Daoy (cell line): Measurements from ENCODE around the gene ATP4A. TPM values are rescaled to one million over a fixed set of nuclear protein-coding genes. Genes with fewer than 3 reads are reported as not detected.
A peak's percentile ranks its signal among the peaks of the same experiment; 100 is the strongest.

Experiments used
- DNase-seq: peaks from one replicate; pipeline ENCODE4 v3.0.0-alpha.2; 2015; ENCODE audit warnings: low read depth
- total RNA-seq: library from RNA; depleted of rRNA; stranded (reverse); fragments of >200 nt; shearing (Covaris generic); gene quantifications from 2 replicates; pipeline ENCODE4 v1.2.3, GENCODE V29; 2014

Gene ATP4A
- total RNA-seq, 1 experiment from 2014 or later, result not detected

DNA sequence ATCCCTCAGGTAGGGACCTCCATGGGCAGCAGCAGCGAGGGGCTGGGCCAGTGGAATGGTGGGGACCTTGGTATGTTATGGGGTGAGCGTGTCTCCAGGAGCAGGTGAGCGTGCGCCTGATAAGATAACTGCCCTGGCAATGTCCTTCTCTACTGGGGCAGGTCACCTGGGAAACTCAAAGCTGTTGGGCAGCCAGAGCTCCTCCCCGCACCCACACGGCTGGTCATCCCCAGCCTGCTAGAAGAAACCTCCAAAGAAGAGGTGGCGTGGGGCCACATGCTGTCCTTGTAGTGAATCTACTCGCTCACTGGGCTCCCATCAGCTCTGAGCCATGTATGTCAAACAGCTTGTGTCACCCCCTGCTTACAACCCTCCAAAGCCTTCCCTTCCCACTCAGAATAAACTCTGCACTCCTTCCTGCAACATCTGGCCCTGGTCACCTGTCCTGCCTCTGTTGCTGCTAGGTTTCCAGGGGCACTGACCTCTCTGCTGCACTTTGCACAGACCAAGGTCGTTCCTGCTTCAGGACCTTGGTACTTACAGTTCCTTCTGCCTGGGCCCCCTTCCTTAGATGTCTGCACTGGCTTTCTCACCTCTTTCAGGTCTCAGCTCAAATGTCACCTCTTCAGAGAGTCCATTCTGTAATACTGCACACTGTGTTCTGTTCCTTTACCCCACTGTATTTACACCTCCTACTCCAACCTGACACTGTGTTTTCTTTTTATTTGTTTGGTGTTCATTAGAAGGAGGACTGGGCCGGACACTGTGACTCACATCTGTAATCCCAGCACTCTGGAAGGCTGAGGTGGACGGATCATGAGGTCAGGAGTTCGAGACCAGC is 1.8 kb upstream of the ATP4A start:
- no peak for DNase-seq

DNA sequence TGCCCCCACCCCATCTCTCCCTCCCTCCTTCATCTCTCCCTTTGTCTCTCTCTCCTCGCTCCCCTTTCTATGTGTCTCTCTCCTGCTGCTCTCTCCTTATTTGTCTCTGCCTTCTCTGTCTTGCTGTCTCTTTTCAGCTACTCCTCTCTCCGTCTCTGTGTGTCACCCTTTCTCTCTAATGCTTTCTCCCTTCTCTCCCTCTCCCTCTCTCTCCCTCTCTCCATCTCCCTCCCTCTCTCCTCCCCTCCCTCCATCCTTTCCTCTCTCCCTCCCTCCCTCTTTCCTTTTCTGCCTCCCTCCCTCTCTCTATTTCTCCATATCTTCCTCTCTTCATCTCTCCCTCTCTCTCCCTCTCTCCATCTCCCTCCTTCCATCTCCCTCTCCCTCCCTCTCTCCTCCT is 682 bp downstream of the ATP4A start:
- DNase-seq, result no peak

DNA sequence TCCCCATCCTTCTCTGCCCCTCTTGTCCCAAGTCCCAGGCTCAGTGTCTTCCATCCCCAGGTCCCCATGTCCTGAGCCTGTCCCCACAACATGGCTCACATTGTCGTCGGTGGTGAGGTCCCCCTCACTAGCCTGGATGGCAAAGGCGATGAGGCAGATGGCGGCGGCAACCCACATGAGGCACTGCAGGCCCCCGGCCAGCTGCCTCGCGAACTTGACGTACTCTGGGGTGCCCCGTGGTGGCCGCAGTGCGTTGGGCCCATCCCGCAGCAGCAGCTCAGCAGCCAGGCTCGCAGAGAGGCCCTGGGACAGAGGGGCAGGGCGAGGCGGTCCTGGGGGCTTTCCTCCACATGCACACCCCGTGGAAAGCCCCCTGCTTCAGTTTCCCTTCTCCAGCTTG is 1.1 kb downstream of the ATP4A start:
- DNase-seq, result no peak

DNA sequence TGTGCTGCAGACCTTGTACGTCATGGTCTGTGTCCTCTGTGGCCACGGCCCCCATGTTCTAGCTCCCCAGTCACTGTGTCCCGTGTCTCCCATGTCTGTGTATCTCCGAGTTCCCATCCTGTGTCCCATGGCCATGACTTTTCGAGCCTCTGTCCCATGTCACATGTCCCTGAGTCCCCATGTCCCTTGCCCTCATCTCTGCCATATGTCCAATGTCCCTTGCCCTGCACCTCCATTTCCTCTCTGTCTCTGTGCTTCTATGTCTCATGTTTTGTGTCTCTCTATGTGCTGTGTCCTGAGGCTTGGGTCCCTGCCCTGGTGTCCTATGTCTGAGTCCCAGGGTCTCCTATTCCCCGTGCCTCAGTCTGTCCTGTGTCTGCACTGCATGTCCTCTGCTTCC is 2.0 kb downstream of the ATP4A start:
- no peak for DNase-seq

DNA sequence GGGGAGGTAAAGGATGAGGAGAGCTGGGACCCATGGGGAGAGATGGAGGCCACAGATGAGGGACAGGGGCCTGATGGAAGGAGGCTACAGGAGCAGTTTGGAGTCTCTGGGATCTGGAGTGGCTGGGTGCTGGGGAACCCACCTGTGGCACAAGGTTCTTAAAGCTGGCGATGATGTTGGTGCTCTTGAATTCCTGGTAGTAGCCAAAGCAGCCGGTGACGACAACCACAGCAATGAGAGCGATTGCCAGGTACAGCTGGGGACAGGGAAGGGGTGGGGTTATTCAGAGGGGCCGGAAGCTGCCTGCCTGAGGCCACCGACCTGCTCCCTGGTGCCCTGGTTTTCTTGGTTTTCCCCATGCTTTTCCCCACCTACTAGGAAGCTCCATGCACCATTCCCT is 2.8 kb downstream of the ATP4A start:
- DNase-seq, result no peak

DNA sequence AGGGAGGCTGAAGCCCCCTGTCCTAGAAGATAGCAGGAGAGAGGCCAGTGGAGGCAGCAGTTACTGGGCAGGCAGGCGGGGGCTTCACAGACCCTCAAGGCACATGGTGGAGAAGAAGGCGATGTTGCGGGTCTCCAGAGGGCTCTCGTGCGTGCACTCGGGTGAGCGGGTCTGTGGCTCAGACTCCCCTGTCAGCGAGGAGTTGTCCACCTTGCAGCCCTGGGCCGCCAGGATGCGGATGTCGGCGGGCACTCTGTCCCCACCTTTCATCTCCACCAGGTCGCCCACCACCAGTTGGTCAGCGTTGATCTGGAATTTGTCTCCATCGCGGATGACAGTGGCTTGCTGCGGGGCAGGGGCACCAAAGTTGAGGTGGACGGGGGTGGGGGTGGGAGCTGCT is 3.2 kb downstream of the ATP4A start:
- no peak for DNase-seq

DNA sequence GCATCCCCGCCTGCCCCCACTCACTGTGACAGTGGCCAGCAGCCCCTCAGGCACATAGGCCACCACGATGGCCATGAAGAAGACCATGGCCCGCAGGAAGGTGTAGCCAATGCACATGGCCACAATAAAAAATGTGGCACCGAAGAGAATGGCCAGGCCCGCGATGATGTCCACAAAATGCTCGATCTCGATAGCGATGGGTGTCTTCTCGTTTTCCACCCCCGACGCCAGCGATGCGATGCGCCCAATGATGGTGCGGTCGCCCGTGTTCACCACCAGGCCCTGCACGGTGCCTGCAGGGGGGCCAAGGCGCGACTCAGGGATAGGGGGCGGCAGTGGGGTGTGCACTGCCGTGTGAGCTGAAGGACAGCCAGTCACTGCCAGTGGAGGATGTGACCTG is 3.7 kb downstream of the ATP4A start:
- DNase-seq, result no peak

DNA sequence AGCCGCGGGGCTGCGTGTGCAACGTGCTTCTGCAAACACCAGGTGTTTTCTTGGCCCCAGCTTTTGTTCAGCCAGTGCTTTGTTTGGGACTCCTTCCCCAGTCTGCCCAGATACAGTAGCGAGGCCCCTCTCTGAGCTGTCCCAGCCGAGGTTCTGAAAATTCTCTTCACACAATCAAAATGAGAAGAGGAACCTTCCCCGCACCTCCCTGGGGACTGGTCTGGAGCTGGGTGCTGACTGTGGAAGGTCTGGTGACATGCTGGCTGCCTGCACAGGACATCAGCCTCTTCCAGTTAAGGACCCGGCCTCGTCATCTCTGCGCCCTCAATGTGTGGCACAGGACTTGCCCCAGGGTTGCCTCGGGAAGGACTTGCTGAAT is 4.2 kb downstream of the ATP4A start:
- no peak for DNase-seq

DNA sequence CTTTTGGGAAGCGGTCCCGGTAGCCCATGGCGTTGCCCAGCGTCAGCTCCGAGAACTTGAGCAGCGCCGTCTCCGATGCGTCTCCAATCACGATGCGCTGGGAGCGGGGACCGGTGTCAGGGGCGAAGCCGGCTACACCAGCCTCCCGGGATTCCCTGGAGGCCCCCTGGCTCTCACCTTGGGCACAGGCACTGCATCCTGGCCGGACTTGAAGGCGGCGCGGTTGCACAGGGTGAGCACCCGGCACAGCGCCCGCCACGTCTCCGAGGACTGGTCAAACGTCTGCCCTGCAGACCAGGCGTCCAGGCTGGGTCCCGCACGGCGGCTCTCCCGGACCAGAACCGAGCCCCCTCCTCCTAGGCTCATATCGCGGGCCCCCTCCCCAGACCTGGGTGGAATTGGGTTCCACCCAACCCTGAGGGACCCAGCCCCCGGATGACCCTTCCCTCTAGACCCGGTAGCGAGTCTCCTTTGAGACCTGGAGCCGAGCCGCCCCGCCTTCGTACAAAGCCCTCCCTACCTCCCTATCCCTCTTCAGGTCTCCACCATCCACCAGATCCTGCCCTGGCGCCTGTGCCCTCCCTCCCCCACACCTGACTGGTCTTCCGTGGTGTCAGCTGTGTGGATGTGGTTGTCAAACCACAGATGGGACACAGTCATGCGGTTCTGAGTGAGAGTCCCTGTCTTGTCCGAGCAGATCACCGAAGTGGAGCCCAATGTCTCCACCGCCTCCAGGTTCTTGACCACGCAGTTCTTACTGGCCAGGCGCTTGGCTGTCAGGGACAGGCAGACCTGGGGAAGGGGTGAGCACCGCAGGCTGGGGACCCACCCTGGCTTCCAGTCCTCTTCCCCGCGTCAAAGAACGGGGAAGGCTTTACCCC is 4.8 kb downstream of the ATP4A start:
- no peak for DNase-seq

DNA sequence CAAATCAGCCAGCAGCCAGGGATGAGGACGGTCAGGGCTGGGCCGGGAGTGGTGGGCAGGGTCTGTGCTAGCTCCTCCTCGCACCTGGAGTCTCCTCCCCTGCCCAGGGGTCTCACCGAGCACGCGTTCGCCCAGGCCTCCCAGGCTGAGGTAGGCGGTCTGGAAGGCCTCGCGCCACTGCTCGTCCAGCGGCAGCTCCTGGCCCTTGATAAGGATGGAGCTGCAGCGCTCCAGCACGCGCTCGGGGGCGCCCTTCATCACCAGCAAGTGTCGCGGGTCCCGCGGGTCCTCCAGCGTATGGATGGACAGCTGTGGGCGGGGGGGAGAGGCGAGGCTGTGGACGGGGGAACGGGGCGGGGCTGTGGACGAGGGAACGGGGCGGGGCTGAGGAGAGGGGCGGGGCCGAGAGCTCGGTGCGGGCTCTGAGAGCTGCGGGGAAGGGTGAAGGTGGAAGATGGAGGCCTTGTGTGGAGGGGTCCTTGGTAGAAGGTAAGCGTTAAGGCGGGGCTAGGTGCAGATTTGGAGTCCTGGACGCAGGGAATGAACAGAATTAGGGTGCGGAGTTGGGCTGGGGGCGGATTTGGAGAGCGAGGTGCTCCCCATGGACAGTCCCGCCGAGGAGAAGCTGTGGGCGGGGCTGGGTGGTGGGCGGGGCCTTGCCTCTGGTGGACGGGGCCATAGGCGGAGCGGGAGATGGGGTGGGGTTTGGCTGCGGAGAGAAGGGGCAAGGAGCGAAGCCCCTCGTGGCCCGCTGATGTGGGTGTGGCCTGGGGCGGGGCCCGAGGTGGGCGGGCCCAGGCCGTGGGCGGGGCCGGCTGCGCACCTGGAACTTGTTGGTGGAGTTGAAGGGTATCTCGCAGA is 5.7 kb downstream of the ATP4A start:
- peak; percentile 82 for DNase-seq

DNA sequence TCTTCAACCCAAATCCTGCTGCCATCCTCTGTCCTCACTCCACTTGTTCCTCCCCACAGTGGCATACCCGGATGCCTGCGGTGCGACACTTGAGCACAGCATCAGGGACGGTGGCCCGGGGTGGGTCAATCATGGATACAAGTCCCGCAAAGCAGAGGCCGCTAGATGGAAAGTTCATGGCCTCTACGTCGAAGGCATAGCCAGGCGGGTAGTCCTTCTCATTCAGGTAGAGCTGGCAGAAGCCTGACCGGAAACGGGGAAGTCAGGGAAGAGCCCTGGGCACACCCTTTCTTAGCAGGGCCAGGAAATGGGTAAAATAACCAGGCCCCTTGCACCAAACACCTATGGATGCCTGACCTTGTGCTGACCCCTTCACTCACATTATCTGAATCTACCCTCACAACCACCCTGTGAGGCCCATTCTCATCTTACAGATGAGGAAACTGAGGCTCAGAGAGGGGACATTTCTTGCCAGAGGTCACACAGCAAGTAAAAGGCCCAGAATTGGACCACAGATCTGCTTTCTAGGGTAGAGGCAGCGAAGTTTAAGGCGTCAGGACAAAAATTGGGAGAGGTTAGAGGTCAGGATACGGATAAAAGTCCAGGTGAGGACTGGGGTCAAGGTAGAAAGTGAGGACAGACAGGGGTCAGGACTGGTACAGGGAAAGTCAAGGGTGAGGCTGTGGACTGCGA is 6.5 kb downstream of the ATP4A start:
- no peak for DNase-seq

DNA sequence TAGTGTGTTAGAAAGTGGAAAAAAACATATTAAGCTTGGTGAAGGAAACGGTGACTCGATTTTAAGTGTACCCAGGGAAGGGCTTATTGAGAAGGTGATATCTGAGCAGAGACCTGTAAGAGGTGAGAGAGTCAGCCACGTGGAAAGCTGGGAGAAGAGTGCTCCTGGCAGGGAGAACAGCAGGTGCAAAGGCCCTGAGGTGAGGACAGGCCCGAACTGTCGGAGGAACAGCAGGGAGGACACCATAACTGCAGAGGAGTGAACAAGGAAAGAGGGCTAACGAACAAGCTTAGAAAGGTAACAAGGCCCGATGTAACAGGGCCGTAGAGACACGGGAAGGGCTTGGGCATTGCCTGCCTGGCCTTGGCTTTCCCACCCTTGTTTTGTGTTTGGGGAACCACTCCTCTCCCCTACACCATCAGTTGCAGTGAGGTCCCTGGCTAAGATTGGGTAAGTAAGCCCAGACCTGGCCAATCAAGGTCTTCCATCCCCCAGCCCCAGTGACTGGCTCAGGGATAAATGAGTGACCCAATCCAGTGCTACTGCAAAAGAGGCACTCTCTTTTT is 7.3 kb downstream of the ATP4A start:
- DNase-seq, result no peak

DNA sequence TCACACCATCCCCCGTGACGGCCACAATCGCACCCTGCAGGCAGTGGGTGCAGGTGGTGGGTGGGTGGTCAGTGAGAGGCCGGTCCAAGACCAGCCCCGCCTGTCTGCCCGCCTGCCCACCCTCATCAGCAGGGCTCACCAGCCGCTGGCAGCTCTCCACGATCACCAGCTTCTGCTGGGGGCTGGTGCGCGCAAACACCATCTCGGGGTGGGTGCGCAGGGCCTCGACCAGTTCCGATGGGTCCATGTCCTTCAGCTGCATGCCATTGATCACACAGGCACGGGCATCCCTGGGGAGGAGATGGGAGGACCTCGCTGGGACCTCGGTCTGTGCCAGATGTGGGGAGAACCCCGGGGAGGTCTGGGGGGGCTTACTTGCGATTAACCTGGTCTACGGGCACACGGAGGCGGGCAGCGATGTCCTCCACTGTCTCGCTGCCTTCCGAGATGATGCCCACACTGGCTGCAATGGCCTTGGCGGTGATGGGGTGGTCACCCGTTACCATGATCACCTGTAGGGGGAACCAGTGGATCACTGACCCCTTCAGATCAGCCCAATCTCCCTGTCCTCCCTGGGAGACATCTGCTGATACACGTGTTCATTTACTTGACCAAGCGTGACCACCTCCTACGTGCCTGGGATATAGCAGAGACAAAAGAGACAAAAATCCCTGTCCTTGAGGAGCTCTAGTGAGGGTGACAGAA is 8.0 kb downstream of the ATP4A start:
- peak; percentile 62 for DNase-seq

DNA sequence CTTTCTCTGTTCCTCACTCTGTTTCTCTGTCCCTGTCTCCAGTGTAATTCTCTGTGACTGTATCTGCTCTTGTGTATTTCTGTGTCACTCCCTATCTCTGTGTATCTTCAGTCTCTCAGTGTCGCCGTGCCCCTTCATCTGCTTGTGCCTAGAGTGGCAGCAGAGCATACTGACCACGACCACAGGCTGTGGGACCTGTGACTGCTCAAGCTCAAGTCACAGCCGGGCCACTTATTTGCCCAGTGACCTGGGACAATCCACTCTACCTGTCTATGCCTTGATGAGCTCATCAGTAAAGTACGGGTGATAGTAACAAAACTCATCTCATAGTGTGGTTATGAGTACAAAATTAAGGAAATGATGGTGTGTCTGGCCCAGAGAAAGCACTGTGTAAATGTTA is 9.4 kb downstream of the ATP4A start:
- DNase-seq, result no peak

DNA sequence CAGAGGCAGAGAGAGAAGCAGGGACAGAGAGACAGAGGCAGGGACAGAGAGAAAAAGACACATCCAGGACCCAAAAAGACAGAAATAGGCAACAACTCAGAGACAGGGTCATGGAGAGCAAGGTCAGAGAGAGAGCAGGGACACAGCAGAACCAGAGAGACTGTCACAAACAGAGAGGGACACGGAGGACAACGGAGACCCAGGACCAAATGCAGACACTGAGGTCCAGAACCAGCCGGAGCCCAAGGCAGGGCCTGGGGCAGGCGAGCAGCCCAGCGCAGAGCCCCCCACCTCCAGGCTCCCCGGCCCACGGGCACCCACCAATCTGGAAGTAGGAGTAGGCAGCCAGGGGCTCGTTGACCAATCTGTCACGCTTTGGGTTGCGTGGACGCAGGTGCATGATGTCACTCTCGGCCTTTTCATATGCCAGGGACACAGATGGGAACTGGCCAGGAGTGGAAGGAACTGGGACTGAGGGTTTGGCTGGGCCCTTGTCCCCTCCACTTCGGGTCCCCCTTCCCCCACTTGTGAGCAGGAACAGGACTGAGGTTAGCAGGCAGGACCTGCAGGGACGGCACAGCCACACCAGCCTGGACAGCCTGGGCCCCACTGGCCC is 10.0 kb downstream of the ATP4A start:
- DNase-seq, result no peak

DNA sequence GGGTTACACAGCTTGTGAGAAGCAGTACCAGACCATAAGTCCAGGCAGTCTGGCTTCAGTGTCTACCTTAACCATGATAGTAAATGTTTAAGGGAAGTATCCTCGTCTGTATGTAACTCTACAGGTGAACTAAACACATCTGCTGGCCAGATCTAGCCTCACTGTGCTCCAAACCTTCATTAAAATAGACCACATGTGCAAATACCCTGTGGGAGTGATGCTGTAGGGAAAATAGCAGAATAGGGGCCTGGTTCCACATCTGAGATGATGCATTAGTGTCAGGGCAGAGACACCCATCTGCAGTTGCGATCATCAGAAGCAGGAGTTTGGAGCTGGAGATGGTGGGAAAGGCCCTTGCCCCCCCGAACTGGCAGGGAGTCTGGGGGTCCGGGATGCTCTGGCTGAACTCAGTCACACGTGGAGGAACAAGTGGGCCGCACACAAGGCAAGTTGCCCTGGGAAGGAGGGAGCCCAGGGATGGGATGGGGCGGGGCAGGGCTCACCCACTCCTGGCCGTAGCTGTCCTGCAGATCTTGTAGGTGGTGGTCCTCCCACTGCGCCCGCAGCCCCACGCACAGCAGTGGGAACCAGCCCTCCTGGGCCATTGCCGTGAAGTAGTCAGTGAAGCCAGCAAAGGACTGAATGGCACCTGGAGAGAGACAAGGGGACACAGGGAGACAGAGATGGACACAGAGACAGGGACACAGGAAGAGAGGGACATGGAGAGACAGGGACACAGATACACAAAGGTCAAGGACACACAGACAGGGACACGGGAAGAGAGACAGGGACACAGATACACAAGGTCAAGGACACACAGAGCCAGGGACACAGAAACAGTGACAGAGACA is 10.7 kb downstream of the ATP4A start:
- DNase-seq, result no peak

DNA sequence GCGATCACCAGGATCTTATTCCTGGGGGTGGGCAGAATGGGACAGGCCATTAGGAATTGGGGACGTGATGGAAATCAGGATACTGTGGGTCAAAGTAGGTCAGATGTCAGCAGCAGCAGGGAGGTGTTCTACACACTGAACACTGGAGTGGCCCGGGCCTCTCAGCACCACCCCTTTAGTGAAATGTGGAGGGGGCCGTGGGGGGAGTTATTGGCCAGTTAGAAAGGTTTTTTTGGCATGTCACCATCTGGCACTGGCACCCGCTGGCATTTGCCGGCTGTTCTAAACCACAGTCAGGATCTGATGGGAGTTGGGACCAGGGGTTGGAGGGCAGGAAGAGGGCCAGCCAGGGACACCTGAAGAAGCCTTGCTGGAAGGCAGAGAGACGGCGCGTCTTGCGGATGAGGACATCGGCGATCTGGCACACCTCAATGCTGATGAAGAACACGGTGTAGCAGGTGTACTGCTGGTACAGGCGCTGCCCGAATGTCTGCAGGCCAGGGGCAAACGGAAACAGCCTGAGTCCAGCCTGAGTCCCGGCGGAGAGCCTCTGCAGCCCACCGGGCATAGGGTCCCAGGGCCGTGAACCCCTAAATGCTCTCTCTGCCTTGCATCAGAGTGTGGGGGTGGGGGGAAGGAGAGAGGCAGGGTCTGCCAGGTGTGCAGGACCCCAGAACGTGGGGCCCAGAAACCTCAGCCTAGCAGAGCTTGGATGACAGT is 12.2 kb downstream of the ATP4A start:
- DNase-seq, result no peak

DNA sequence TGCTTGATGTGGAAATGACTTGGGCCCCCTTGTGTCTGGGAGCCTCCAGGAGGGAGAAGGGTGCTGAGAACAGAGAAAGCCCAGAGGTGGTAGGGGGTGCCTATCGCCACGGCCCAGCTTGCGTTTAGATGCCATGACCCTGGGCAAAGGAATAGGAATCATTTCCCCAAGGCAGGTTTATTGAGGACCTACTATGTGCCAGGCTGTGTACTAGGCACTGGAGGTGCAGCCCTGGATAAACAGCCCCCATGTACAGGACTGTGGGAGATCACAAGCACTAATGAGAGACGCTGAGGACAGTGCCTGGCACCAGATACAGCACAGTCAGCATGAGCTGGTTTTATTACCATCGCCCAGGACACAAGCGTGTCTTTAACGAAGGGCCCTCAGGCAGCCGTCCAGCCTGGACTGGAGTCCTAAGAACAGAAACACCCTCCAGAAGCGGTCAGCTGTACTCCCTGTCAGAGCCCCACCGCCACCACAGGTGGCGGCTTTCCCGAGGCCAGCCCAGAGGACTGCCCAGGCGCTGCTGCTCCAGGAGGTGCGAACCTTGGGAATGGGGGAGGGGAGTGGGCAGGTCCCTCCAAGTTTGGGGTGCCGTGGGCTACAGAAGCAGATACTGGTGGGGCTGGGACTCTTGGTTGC is 13.5 kb downstream of the ATP4A start:
- DNase-seq, result no peak
